Measurements from ENCODE around the gene TMEM185B. TPM values are rescaled to one million over a fixed set of nuclear protein-coding genes. Genes with fewer than 3 reads are reported as not detected.
A peak's percentile ranks its signal among the peaks of the same experiment; 100 is the strongest.

TMEM185B gene
- total and polyA plus RNA-seq, 4 donors, result 1.8 to 8.5 (median 6.8) TPM

GRCh38 chr2:120226316-120226715 is 3.1 kb upstream of the TMEM185B start (continued):
- TF ChIP-seq ATF3 (IDR thresholded peaks at IDR 0.05) (no peak), FOXA2 (IDR thresholded peaks at IDR 0.05) (no peak), HNF4G (IDR thresholded peaks at IDR 0.05) (no peak)

GRCh38 chr2:120225549-120226065 is 2.4 kb upstream of the TMEM185B start:
- 65% methylated on average over 9 of the region's 9 CpGs for WGBS
- no peaks in the 10 kb centered on the region for H3K36me3 ChIP-seq (ENCODE audit: control insufficient read depth in 4 of 4, insufficient read depth in 3 of 4, low read depth in 1 of 4, low read length in 3 of 4)
- H3K27ac ChIP-seq (ENCODE audit: low read depth in 1 of 2, low read length in 2 of 2), result no peak overlapping the region
- H3K27me3 ChIP-seq (ENCODE audit: control insufficient read depth in 4 of 4, insufficient read depth in 4 of 4, low read length in 3 of 4), result no peaks in the 10 kb centered on the region
- no peak for TF ChIP-seq YY1 (IDR thresholded peaks at IDR 0.05)
- TF ChIP-seq TAF1 (conservative IDR thresholded peaks at IDR 0.05), result no peak
- TF ChIP-seq ZBTB33 (IDR thresholded peaks at IDR 0.05), result no peak
- TF ChIP-seq RAD21 (IDR thresholded peaks at IDR 0.05), result no peak
- no peak for TF ChIP-seq NR2F2 (IDR thresholded peaks at IDR 0.05)
- TF ChIP-seq FOXA2 (IDR thresholded peaks at IDR 0.05), result no peak
- no peak for TF ChIP-seq HNF4G (IDR thresholded peaks at IDR 0.05)
- TF ChIP-seq RXRA (IDR thresholded peaks at IDR 0.05), result no peak
- TF ChIP-seq HNF4A (conservative IDR thresholded peaks at IDR 0.05), result no peak
- no peak for TF ChIP-seq JUND (IDR thresholded peaks at IDR 0.05)
- TF ChIP-seq EGR1 (IDR thresholded peaks at IDR 0.05; ENCODE audit: low read depth in 2 of 2), result no peak
- no peak for TF ChIP-seq FOXA1 (IDR thresholded peaks at IDR 0.05)
- no peak for TF ChIP-seq CTCF (IDR thresholded peaks at IDR 0.05; ENCODE audit: low read depth, low read length, missing input control)
- H3K4me3 ChIP-seq (ENCODE audit: low read depth in 1 of 3, low read length in 3 of 3), result no peak overlapping the region
- no peak for DNase-seq (ENCODE audit: low spot score)
- H3K9me3 ChIP-seq (ENCODE audit: control insufficient read depth in 4 of 4, low read length in 3 of 4), result no peaks in the 10 kb centered on the region
- H3K9ac ChIP-seq (ENCODE audit: low read depth in 1 of 2, low read length in 2 of 2), result no peak overlapping the region
- H3K4me1 ChIP-seq (ENCODE audit: control insufficient read depth in 4 of 4, insufficient read depth in 4 of 4, low read length in 3 of 4), result peaks cover 12 to 33% (median 21%) of the 10 kb centered on the region in 4 donors

- peaks cover 0 to under 1% (median 0%) of the 10 kb centered on the region in 4 donors for H3K36me3 ChIP-seq (ENCODE audit: control insufficient read depth in 4 of 4, insufficient read depth in 3 of 4, low read depth in 1 of 4, low read length in 3 of 4)
- H3K27ac ChIP-seq (ENCODE audit: low read depth in 1 of 2, low read length in 2 of 2), result no peak overlapping the region
- 60% methylated on average over 9 of the region's 9 CpGs for WGBS
- TF ChIP-seq HNF4A (conservative IDR thresholded peaks at IDR 0.05) (peak in 1 of 2 donors; percentile 68), CTCF (IDR thresholded peaks at IDR 0.05; ENCODE audit: low read depth, low read length, missing input control) (no peak)
- no peaks in the 10 kb centered on the region for H3K27me3 ChIP-seq (ENCODE audit: control insufficient read depth in 4 of 4, insufficient read depth in 4 of 4, low read length in 3 of 4)
- H3K4me3 ChIP-seq (ENCODE audit: low read depth in 1 of 3, low read length in 3 of 3), result no peak overlapping the region
- peaks cover 12 to 33% (median 21%) of the 10 kb centered on the region in 4 donors for H3K4me1 ChIP-seq (ENCODE audit: control insufficient read depth in 4 of 4, insufficient read depth in 4 of 4, low read length in 3 of 4)
- H3K9ac ChIP-seq (ENCODE audit: low read depth in 1 of 2, low read length in 2 of 2), result no peak overlapping the region
- no peak for DNase-seq (ENCODE audit: low spot score)
- H3K9me3 ChIP-seq (ENCODE audit: control insufficient read depth in 4 of 4, low read length in 3 of 4), result no peaks in the 10 kb centered on the region
Observed at GRCh38 chr2:120224735-120225548, 1.7 kb upstream of the TMEM185B start.

All from liver (tissue), 9 donors.